ENCODE results near the gene ZSWIM3. TPM values are rescaled to one million over a fixed set of nuclear protein-coding genes. Genes with fewer than 3 reads are reported as not detected.

ZSWIM3 gene
- total and polyA plus RNA-seq, 9 donors: 1.8 to 7.5 (median 4.7) TPM

- no peak for TF ChIP-seq POLR2A (IDR thresholded peaks at IDR 0.05)
- TF ChIP-seq CTCF (IDR thresholded peaks at IDR 0.05): no peak
- TF ChIP-seq EP300 (IDR thresholded peaks at IDR 0.05): no peak
- Histone ChIP-seq H3K4me1 (ENCODE audit: insufficient read depth) (peaks cover 3% of the 10 kb centered on the region), H3K27ac (no peak overlapping the region), H3K36me3 (no peaks in the 10 kb centered on the region), H3K4me3 (no peak overlapping the region), H3K27me3 (no peaks in the 10 kb centered on the region), H3K9me3 (no peaks in the 10 kb centered on the region)
- intact Hi-C loops (cut with DNase I): no loop called here
- 71 to 76% (median 74%) methylated on average over 8 of the region's 8 CpGs for WGBS, 3 donors
- no peak for DNase-seq
These were observed 48.2 kb downstream of the ZSWIM3 start for GRCh38 chr20:45905505-45906079.

GRCh38 chr20:45907219-45907948 is 50.0 kb downstream of the ZSWIM3 start:
- TF ChIP-seq POLR2A (IDR thresholded peaks at IDR 0.05) (no peak), CTCF (IDR thresholded peaks at IDR 0.05) (no peak), EP300 (IDR thresholded peaks at IDR 0.05) (no peak)
- no peak overlapping the region for H3K4me3 ChIP-seq
- H3K27ac ChIP-seq: no peak overlapping the region
- no peak for DNase-seq
- intact Hi-C loops (cut with DNase I): no loop called here
- H3K36me3 ChIP-seq: no peaks in the 10 kb centered on the region
- peaks cover 5% of the 10 kb centered on the region for H3K4me1 ChIP-seq (ENCODE audit: insufficient read depth)
- no peaks in the 10 kb centered on the region for H3K27me3 ChIP-seq
- H3K9me3 ChIP-seq: no peaks in the 10 kb centered on the region
- 91% methylated on average over 17 of the region's 17 CpGs for WGBS, 3 donors

- intact Hi-C loops (cut with DNase I): no loop called here
- no peaks in the 10 kb centered on the region for H3K36me3 ChIP-seq
- no peak for DNase-seq
- peaks cover 7% of the 10 kb centered on the region for H3K4me1 ChIP-seq (ENCODE audit: insufficient read depth)
- no peaks in the 10 kb centered on the region for H3K27me3 ChIP-seq
- H3K4me3 ChIP-seq: no peak overlapping the region
- WGBS, 3 donors: 89 to 93% (median 89%) methylated on average over 2 of the region's 2 CpGs
- H3K9me3 ChIP-seq: no peaks in the 10 kb centered on the region
- no peak overlapping the region for H3K27ac ChIP-seq
- TF ChIP-seq EP300 (IDR thresholded peaks at IDR 0.05) (no peak), POLR2A (IDR thresholded peaks at IDR 0.05) (no peak), CTCF (IDR thresholded peaks at IDR 0.05) (no peak)
These were observed 50.7 kb downstream of the ZSWIM3 start for GRCh38 chr20:45908084-45908483.

- H3K4me1 ChIP-seq (ENCODE audit: insufficient read depth): peaks cover 7% of the 10 kb centered on the region
- no peaks in the 10 kb centered on the region for H3K27me3 ChIP-seq
- no peak for TF ChIP-seq POLR2A (IDR thresholded peaks at IDR 0.05)
- no peak for TF ChIP-seq EP300 (IDR thresholded peaks at IDR 0.05)
- no peak for TF ChIP-seq CTCF (IDR thresholded peaks at IDR 0.05)
- no peaks in the 10 kb centered on the region for H3K36me3 ChIP-seq
- intact Hi-C loops (cut with DNase I): no loop called here
- no peak overlapping the region for H3K27ac ChIP-seq
- 82 to 86% (median 85%) methylated on average over 12 of the region's 12 CpGs for WGBS, 3 donors
- DNase-seq: peak in 2 of 5 donors; percentile 18 to 50
- H3K4me3 ChIP-seq: no peak overlapping the region
- no peaks in the 10 kb centered on the region for H3K9me3 ChIP-seq
These were observed 52.0 kb downstream of the ZSWIM3 start for GRCh38 chr20:45909336-45909808.
